H1 (cell line): ENCODE measurements around the gene NEURL1B. TPM values are rescaled to one million over a fixed set of nuclear protein-coding genes. Genes with fewer than 3 reads are reported as not detected.

Source experiments
- CTCF ChIA-PET: fragments of 300-600 bp; sonication (Branson Sonifier 250); formaldehyde crosslinking; loops from one replicate; lab custom pipeline; 2021; ENCODE audit not compliant: partially characterized antibody; lab: Charles Lee
- POLR2A ChIA-PET: fragments of 300-600 bp; sonication (Branson Sonifier 250); formaldehyde crosslinking; loops from one replicate; lab custom pipeline; 2021; ENCODE audit warnings: inconsistent platforms; ENCODE audit not compliant: partially characterized antibody; lab: Charles Lee
- DNase-seq, 2 experiments: peaks; one replicate each; pipeline versions ENCODE4 v3.0.0 to v3.0.0-alpha.2; 2010 to 2022; ENCODE audit warnings: low spot score in 2 of 2, low read depth in 1 of 2, mixed read lengths in 1 of 2
- FAIRE-seq: peaks from 2 replicates; lab custom pipeline; 2011; peaks lifted over from hg19 to GRCh38; lab: Jason Lieb, UNC
- H2AFZ ChIP-seq: 2 replicates; pipeline ENCODE4 v1.8.1; 2012; ENCODE audit warnings: low read length, inconsistent platforms
- H2AK5ac ChIP-seq: 2 replicates; pipeline ENCODE4 v1.6.1; 2013; ENCODE audit warnings: low read depth, low read length
- H2BK120ac ChIP-seq: replicated peaks from 2 replicates; pipeline ENCODE3; 2013; ENCODE audit warnings: low read depth, low read length, inconsistent platforms
- H2BK12ac ChIP-seq: 2 replicates; pipeline ENCODE4 v1.6.1; 2013; ENCODE audit warnings: low read depth, low read length
- H2BK15ac ChIP-seq: 2 replicates; pipeline ENCODE4 v1.6.1; 2013; ENCODE audit warnings: low read length
- H2BK20ac ChIP-seq: 2 replicates; pipeline ENCODE4 v1.6.1; 2013; ENCODE audit warnings: low read length
- H2BK5ac ChIP-seq: 2 replicates; pipeline ENCODE4 v1.6.1; 2013; ENCODE audit warnings: low read depth, low read length
- H3K14ac ChIP-seq: 2 replicates; pipeline ENCODE4 v1.6.1; 2013; ENCODE audit warnings: inconsistent platforms; ENCODE audit not compliant: insufficient read length
- H3K18ac ChIP-seq: 2 replicates; pipeline ENCODE4 v1.6.1; 2013; ENCODE audit warnings: low read length; ENCODE audit errors: extremely low read depth
- H3K23ac ChIP-seq: 2 replicates; pipeline ENCODE4 v1.6.1; 2013; ENCODE audit warnings: inconsistent platforms; ENCODE audit not compliant: insufficient read length
- H3K23me2 ChIP-seq: 2 replicates; pipeline ENCODE4 v1.6.1; 2013; ENCODE audit warnings: low read depth, low read length
- H3K27ac ChIP-seq: 2 replicates; pipeline ENCODE4 v1.6.1; 2011; ENCODE audit warnings: low read depth, low read length, inconsistent platforms
- H3K27me3 ChIP-seq, 4 experiments: replicated peaks in 1 of 4; 1 replicate in 1 of 4; 2 replicates in 3 of 4; pipeline versions ENCODE4 v1.6.1 to v1.8.1; 2011 to 2013; ENCODE audit warnings: low read length in 3 of 4, mild to moderate bottlenecking in 3 of 4, inconsistent platforms in 2 of 4, mixed read lengths in 2 of 4, moderate library complexity in 1 of 4; ENCODE audit not compliant: control insufficient read depth in 3 of 4, insufficient read depth in 3 of 4; ENCODE audit errors: extremely low read depth in 1 of 4
- H3K36me3 ChIP-seq, 4 experiments: 2 replicates each; pipeline versions ENCODE4 v1.6.1 to v1.8.1; 2011 to 2013; ENCODE audit warnings: mild to moderate bottlenecking in 4 of 4, low read length in 3 of 4, moderate library complexity in 2 of 4, control low read depth in 1 of 4, inconsistent platforms in 1 of 4; ENCODE audit not compliant: insufficient read depth in 4 of 4, control insufficient read depth in 2 of 4
- H3K4ac ChIP-seq: replicated peaks from 2 replicates; pipeline ENCODE3; 2013; ENCODE audit warnings: low read length, low read depth, mixed read lengths, inconsistent platforms; ENCODE audit not compliant: insufficient read length
- H3K4me1 ChIP-seq, 4 experiments: replicated peaks in 1 of 4; 1 replicate in 1 of 4; 2 replicates in 3 of 4; pipeline versions ENCODE4 v1.6.1 to v1.8.1; 2011 to 2013; ENCODE audit warnings: low read length in 3 of 4, inconsistent platforms in 2 of 4, mixed read lengths in 1 of 4; ENCODE audit not compliant: insufficient read depth in 4 of 4, control insufficient read depth in 3 of 4
- H3K4me2 ChIP-seq, 2 experiments: 2 replicates each; pipeline versions ENCODE4 v1.6.1 to v1.8.1; 2011 to 2013; ENCODE audit warnings: low read depth in 2 of 2, low read length in 2 of 2, control low read depth in 1 of 2, inconsistent platforms in 1 of 2, mild to moderate bottlenecking in 1 of 2; ENCODE audit not compliant: insufficient read depth in 1 of 2
- H3K4me3 ChIP-seq, 4 experiments: fragments of 200-600, 300-600 bp in 1 of 4; sonication (generic), shearing (Covaris generic), sonication (Bioruptor Twin) in 1 of 4; 2 replicates each; pipeline versions ENCODE4 v1.5.1 to v1.8.1; 2011 to 2016; ENCODE audit warnings: low read length in 4 of 4, low read depth in 3 of 4, control low read depth in 2 of 4, inconsistent platforms in 2 of 4, mild to moderate bottlenecking in 2 of 4, mixed read lengths in 1 of 4, moderate library complexity in 1 of 4; ENCODE audit not compliant: insufficient read depth in 2 of 4; ENCODE audit errors: extremely low read depth in 1 of 4
- H3K56ac ChIP-seq: replicated peaks from 2 replicates; pipeline ENCODE3; 2013; ENCODE audit warnings: low read depth, mild to moderate bottlenecking, mixed read lengths, low read length, inconsistent platforms; ENCODE audit not compliant: insufficient read length
- H3K79me1 ChIP-seq: 2 replicates; pipeline ENCODE4 v1.6.1; 2013; ENCODE audit warnings: low read depth, low read length, control low read depth
- H3K79me2 ChIP-seq, 2 experiments: 2 replicates each; pipeline versions ENCODE4 v1.6.1 to v1.8.1; 2012 to 2013; ENCODE audit warnings: low read length in 2 of 2, mild to moderate bottlenecking in 2 of 2, inconsistent platforms in 1 of 2; ENCODE audit not compliant: insufficient read depth in 2 of 2, control insufficient read depth in 1 of 2
- H3K9ac ChIP-seq, 4 experiments: replicated peaks in 1 of 4; 1 replicate in 1 of 4; 2 replicates in 3 of 4; pipeline versions ENCODE4 v1.6.1 to v1.8.1; 2011 to 2013; ENCODE audit warnings: low read depth in 3 of 4, low read length in 3 of 4, control low read depth in 2 of 4, mild to moderate bottlenecking in 2 of 4, moderate library complexity in 2 of 4, inconsistent platforms in 1 of 4; ENCODE audit errors: extremely low read depth in 1 of 4
- H3K9me3 ChIP-seq, 2 experiments: 2 replicates each; pipeline versions ENCODE4 v1.6.1 to v1.8.1; 2012 to 2013; ENCODE audit warnings: mild to moderate bottlenecking in 2 of 2, moderate library complexity in 2 of 2, control low read depth in 1 of 2, inconsistent platforms in 1 of 2, low read depth in 1 of 2, low read length in 1 of 2, mixed read lengths in 1 of 2; ENCODE audit not compliant: insufficient read depth in 2 of 2
- H4K20me1 ChIP-seq, 2 experiments: replicated peaks in 1 of 2; 2 replicates each; pipeline versions ENCODE3 to v1.8.1; 2011 to 2013; ENCODE audit warnings: inconsistent platforms in 2 of 2, low read length in 2 of 2, mild to moderate bottlenecking in 1 of 2; ENCODE audit not compliant: insufficient read depth in 2 of 2, control insufficient read depth in 1 of 2
- H4K5ac ChIP-seq: 2 replicates; pipeline ENCODE4 v1.6.1; 2013; ENCODE audit warnings: low read length, low read depth, mixed read lengths, inconsistent platforms; ENCODE audit not compliant: insufficient read length
- H4K8ac ChIP-seq: 2 replicates; pipeline ENCODE4 v1.8.0; 2013; ENCODE audit warnings: mild to moderate bottlenecking, moderate library complexity, low read length, inconsistent platforms; ENCODE audit not compliant: insufficient read depth; ENCODE audit errors: extremely low read depth
- H4K91ac ChIP-seq: replicated peaks from 2 replicates; pipeline ENCODE3; 2013; ENCODE audit warnings: low read length, mixed read lengths, inconsistent platforms; ENCODE audit not compliant: insufficient read length
- JUND ChIP-seq: IDR thresholded peaks from 2 replicates; pipeline ENCODE4 v1.6.1; 2011; ENCODE audit warnings: mild to moderate bottlenecking, improper control_type of control experiment, low read length
- WGBS, 2 experiments: shearing (Covaris generic) in 1 of 2; methylation state at CpG; one replicate each; pipeline versions ENCODE4 v1.1.6 to v1.1.7; 2013 to 2015; ENCODE audit warnings: low lambda C conversion rate in 2 of 2, mixed read lengths in 2 of 2, inconsistent platforms in 1 of 2, low coverage in 1 of 2, missing lambda C conversion rate in 1 of 2; ENCODE audit not compliant: insufficient replicate concordance in 2 of 2, insufficient coverage in 1 of 2, insufficient read length in 1 of 2; ENCODE audit errors: extremely low coverage in 1 of 2, missing lambda C conversion rate in 1 of 2; 5-methylcytosine and 5-hydroxymethylcytosine counted together
- polyA plus RNA-seq, 7 experiments: library from polyadenylated mRNA; depleted of rRNA in 3 of 7; stranded (reverse) in 5 of 7; unstranded in 2 of 7; fragments of >200 nt in 5 of 7; fragments of 200-250 nt in 2 of 7; gene quantifications; 1 replicate in 5 of 7; 2 replicates in 1 of 7; 4 replicates in 1 of 7; pipeline versions ENCODE4 v1.2.1 to v1.2.3, GENCODE V29; 2011 to 2013; ENCODE audit warnings: missing spikeins in 2 of 7, mixed read lengths in 2 of 7
- total RNA-seq: library from RNA; stranded (reverse); fragmentation: NEBNext Ultra II Directional; extraction: Animal tissue kit (Norgen Biotek cat#: 25700); gene quantifications from 2 replicates; pipeline ENCODE4 v1.2.1, GENCODE V29; 2021

The NEURL1B gene
- total and polyA plus RNA-seq, 2 of the 8 experiments (the other 6 are each of a cell fraction or from before 2014, with no cell fraction given): 3.3 to 6.1 TPM

- Histone ChIP-seq H3K4me1 (peaks cover 0 to 4% (median 0%) of the 10 kb centered on the region in 4 experiments; a peak in 1 of 7 replicates), H2BK120ac (no peak overlapping the region), H4K91ac (no peak overlapping the region), H4K8ac (no peak overlapping the region), H4K20me1 (no peaks in the 10 kb centered on the region), H3K23ac (no peak overlapping the region), H3K36me3 (no peaks in the 10 kb centered on the region), H3K79me2 (no peaks in the 10 kb centered on the region), H3K23me2 (no peaks in the 10 kb centered on the region), H3K4me2 (no peak overlapping the region), H2BK20ac (no peak overlapping the region), H3K27me3 (peaks cover 0 to 4% (median 2%) of the 10 kb centered on the region in 4 experiments; a peak in 4 of 7 replicates), H2BK12ac (no peak overlapping the region), H2BK15ac (no peak overlapping the region), H3K9me3 (no peaks in the 10 kb centered on the region), H3K18ac (no peak overlapping the region), H3K4ac (no peak overlapping the region), H2BK5ac (no peak overlapping the region), H3K9ac (no peak overlapping the region), H3K14ac (no peak overlapping the region), H3K27ac (no peak overlapping the region), H3K4me3 (no peak overlapping the region), H3K56ac (no peak overlapping the region), H3K79me1 (no peaks in the 10 kb centered on the region), H2AFZ (no peak overlapping the region), H2AK5ac (no peak overlapping the region), H4K5ac (no peak overlapping the region)
- CTCF ChIA-PET: interaction anchor here (0.7 to 1.3 kb wide), 7 partner anchors 8 to 156 kb away, joined by 3 to 5 read pairs (median 3); no protein-coding TSS in a partner anchor
- DNase-seq (no peak), FAIRE-seq (no peak)
- WGBS, 2 experiments: 83% methylated on average over 7 of the region's 12 CpGs; no CpG with 5 or more reads in 1 of the 2 experiments
- POLR2A ChIA-PET: no interaction called here
- no peak for TF ChIP-seq JUND
These were observed 6.0 kb upstream of the NEURL1B start for GRCh38 chr5:172635038-172635437.
